HEK293 (cell line): ENCODE data around the gene ROBO1.

Source experiments
- CTCF ChIA-PET: fragments of 350-600 bp; formaldehyde crosslinking; extraction: SDS; loops from one replicate; lab custom pipeline; 2021; ENCODE audit warnings: antibody characterized with exemption; lab: Yijun Ruan, JAX
- POLR2A ChIA-PET: fragments of 300-600 bp; formaldehyde crosslinking; extraction: SDS; loops from one replicate; lab custom pipeline; 2020; ENCODE audit warnings: antibody characterized with exemption, inconsistent platforms; lab: Yijun Ruan, JAX
- H3K27ac ChIP-seq: fragments of 200-500 bp; sonication (Bioruptor generic); 2 replicates; pipeline ENCODE4 v1.5.1; 2014; ENCODE audit warnings: low read depth, low read length, control low read depth, inconsistent platforms; ENCODE audit errors: extremely low read depth
- H3K36me3 ChIP-seq, 2 experiments: fragments of 200-500 bp in 1 of 2; sonication (Bioruptor generic) in 1 of 2; 1 replicate in 1 of 2; 2 replicates in 1 of 2; pipeline ENCODE4 v1.5.1; 2014 to 2017; ENCODE audit warnings: inconsistent platforms in 2 of 2, low read length in 2 of 2; ENCODE audit not compliant: control insufficient read depth in 2 of 2, insufficient read depth in 1 of 2
- H3K4me1 ChIP-seq: fragments of 200-500 bp; sonication (Bioruptor generic); 2 replicates; pipeline ENCODE4 v1.5.1; 2014; ENCODE audit warnings: mild to moderate bottlenecking, low read length, inconsistent platforms; ENCODE audit not compliant: control insufficient read depth, insufficient read depth
- H3K4me3 ChIP-seq: 2 replicates; pipeline ENCODE4 v1.5.1; 2011; ENCODE audit warnings: low read depth, mild to moderate bottlenecking, control low read depth, low read length, moderate library complexity
- H3K9me3 ChIP-seq: fragments of 200-500 bp; sonication (Bioruptor generic); 2 replicates; pipeline ENCODE4 v1.5.1; 2014; ENCODE audit warnings: low read depth, low read length, inconsistent platforms; ENCODE audit not compliant: control insufficient read depth, insufficient read depth
- GLI2 ChIP-seq: fragments of 450-650 bp; formaldehyde crosslinking; IDR thresholded peaks from 2 replicates; pipeline ENCODE4; 2017; ENCODE audit warnings: missing biosample characterization, missing genetic modification characterization, low read depth, borderline replicate concordance
- HOXC10 ChIP-seq: sonication (generic); formaldehyde crosslinking; IDR thresholded peaks from 2 replicates; pipeline ENCODE4 v1.8.1; 2023; ENCODE audit warnings: mild to moderate bottlenecking, missing genetic modification reagents
- OVOL3 ChIP-seq: fragments of 450-650 bp; formaldehyde crosslinking; IDR thresholded peaks from 2 replicates; pipeline ENCODE4 v1.5.1; 2016; ENCODE audit warnings: missing biosample characterization, missing genetic modification characterization
- SP7 ChIP-seq: fragments of 450-650 bp; formaldehyde crosslinking; IDR thresholded peaks from 2 replicates; pipeline ENCODE4 v1.5.1; 2016; ENCODE audit warnings: missing biosample characterization, missing genetic modification characterization
- ZBTB17 ChIP-seq: fragments of 450-650 bp; formaldehyde crosslinking; IDR thresholded peaks from 2 replicates; pipeline ENCODE4 v1.5.1; 2016; ENCODE audit warnings: missing biosample characterization, missing genetic modification characterization
- ZBTB7A ChIP-seq: fragments of 450-650 bp; formaldehyde crosslinking; IDR thresholded peaks from 2 replicates; pipeline ENCODE4 v1.5.1; 2016; ENCODE audit warnings: low read depth, missing biosample characterization, missing genetic modification characterization
- ZFP69B ChIP-seq: fragments of 450-650 bp; formaldehyde crosslinking; IDR thresholded peaks from 2 replicates; pipeline ENCODE4 v1.5.1; 2016; ENCODE audit warnings: missing biosample characterization, missing genetic modification characterization
- ZNF114 ChIP-seq: fragments of 450-650 bp; formaldehyde crosslinking; IDR thresholded peaks from 2 replicates; pipeline ENCODE4 v1.5.0; 2017; ENCODE audit warnings: missing biosample characterization, missing genetic modification characterization
- ZNF121 ChIP-seq: fragments of 450-650 bp; formaldehyde crosslinking; IDR thresholded peaks from 2 replicates; pipeline ENCODE4 v1.5.1; 2016; ENCODE audit warnings: missing biosample characterization, missing genetic modification characterization
- ZNF175 ChIP-seq: fragments of 450-650 bp; formaldehyde crosslinking; IDR thresholded peaks from 2 replicates; pipeline ENCODE4 v1.5.1; 2016; ENCODE audit warnings: missing biosample characterization, missing genetic modification characterization
- ZNF211 ChIP-seq: fragments of 450-650 bp; formaldehyde crosslinking; IDR thresholded peaks from 2 replicates; pipeline ENCODE4 v1.5.1; 2016; ENCODE audit warnings: low read depth, missing biosample characterization, missing genetic modification characterization
- ZNF37A ChIP-seq: fragments of 450-650 bp; IDR thresholded peaks from 2 replicates; pipeline ENCODE4 v1.5.1; 2018; ENCODE audit warnings: missing biosample characterization, missing genetic modification characterization
- ZNF391 ChIP-seq: fragments of 450-650 bp; formaldehyde crosslinking; IDR thresholded peaks from 2 replicates; pipeline ENCODE4 v1.5.1; 2016; ENCODE audit warnings: low read depth, missing biosample characterization, missing genetic modification characterization, borderline replicate concordance
- ZNF404 ChIP-seq: fragments of 450-650 bp; formaldehyde crosslinking; IDR thresholded peaks from 2 replicates; pipeline ENCODE4 v1.5.1; 2017; ENCODE audit warnings: missing biosample characterization, missing genetic modification characterization
- ZNF416 ChIP-seq: fragments of 450-650 bp; formaldehyde crosslinking; IDR thresholded peaks from 2 replicates; pipeline ENCODE4 v1.5.1; 2016; ENCODE audit warnings: missing biosample characterization, missing genetic modification characterization
- ZNF558 ChIP-seq: fragments of 450-650 bp; formaldehyde crosslinking; IDR thresholded peaks from 2 replicates; pipeline ENCODE4 v1.5.1; 2016; ENCODE audit warnings: missing biosample characterization, missing genetic modification characterization
- ZNF561 ChIP-seq: fragments of 450-650 bp; IDR thresholded peaks from 2 replicates; pipeline ENCODE4 v1.5.1; 2018; ENCODE audit warnings: missing biosample characterization, missing genetic modification characterization, borderline replicate concordance
- ZNF664 ChIP-seq: fragments of 450-650 bp; formaldehyde crosslinking; IDR thresholded peaks from 2 replicates; pipeline ENCODE4 v1.5.1; 2016; ENCODE audit warnings: missing biosample characterization, missing genetic modification characterization
- ZNF792 ChIP-seq: fragments of 450-650 bp; formaldehyde crosslinking; IDR thresholded peaks from 2 replicates; pipeline ENCODE4 v1.5.1; 2016; ENCODE audit warnings: missing biosample characterization, missing genetic modification characterization
- ZNF830 ChIP-seq: fragments of 450-650 bp; IDR thresholded peaks from 2 replicates; pipeline ENCODE4 v1.5.0; 2018; ENCODE audit warnings: missing biosample characterization, missing genetic modification characterization, low read depth, mild to moderate bottlenecking, moderate library complexity
- ZNF843 ChIP-seq: fragments of 450-650 bp; formaldehyde crosslinking; IDR thresholded peaks from 2 replicates; pipeline ENCODE4 v1.5.1; 2016; ENCODE audit warnings: missing biosample characterization, missing genetic modification characterization
- TF ChIP-seq, protein P1 (sequence below): fragments of 450-650 bp; formaldehyde crosslinking; IDR thresholded peaks from 2 replicates; pipeline ENCODE4 v1.5.1; 2016; ENCODE audit warnings: missing biosample characterization, missing genetic modification characterization
- TF ChIP-seq, protein P2 (sequence below): fragments of 450-650 bp; formaldehyde crosslinking; IDR thresholded peaks from 2 replicates; pipeline ENCODE4 v1.5.1; 2016; ENCODE audit warnings: missing biosample characterization, missing genetic modification characterization
- TF ChIP-seq, protein P3 (sequence below): fragments of 450-650 bp; formaldehyde crosslinking; IDR thresholded peaks from 2 replicates; pipeline ENCODE4 v1.5.1; 2017; ENCODE audit warnings: missing biosample characterization, missing genetic modification characterization
- TF ChIP-seq, protein P4 (sequence below): fragments of 450-650 bp; formaldehyde crosslinking; conservative IDR thresholded peaks from 2 replicates; pipeline ENCODE4 v1.5.1; 2016; ENCODE audit warnings: low read depth, missing biosample characterization, missing genetic modification characterization
- TF ChIP-seq, protein P5 (sequence below): IDR thresholded peaks from 2 replicates; pipeline ENCODE4 v1.6.1; 2011; ENCODE audit warnings: mild to moderate bottlenecking, low read depth, low read length, borderline replicate concordance

The ROBO1 gene

DNA sequence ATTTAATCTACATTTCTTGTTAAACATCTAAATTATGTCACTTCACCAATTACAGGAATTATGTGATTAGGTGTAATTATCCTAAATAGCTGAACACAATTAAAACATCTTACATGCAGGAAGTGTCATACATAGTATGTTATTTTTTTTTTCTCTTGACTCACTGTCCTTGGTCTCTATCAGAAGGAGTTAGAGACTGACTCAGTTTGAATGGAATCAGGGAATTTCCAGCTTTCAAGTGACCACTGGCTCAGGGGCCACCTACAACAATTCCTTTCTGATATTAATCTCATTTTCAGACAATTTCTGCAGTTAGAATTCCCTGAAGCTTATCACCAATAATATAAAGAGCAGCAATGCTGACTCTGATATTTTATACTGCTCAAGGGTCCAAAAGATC lies 400.7 kb downstream of the ROBO1 start:
- no peaks in the 10 kb centered on the region for H3K4me1 ChIP-seq
- no peaks in the 10 kb centered on the region for H3K9me3 ChIP-seq
- no peaks in the 10 kb centered on the region for H3K36me3 ChIP-seq
- H3K4me3 ChIP-seq, result no peak overlapping the region
- ChIA-PET CTCF (no interaction called here), POLR2A (no interaction called here)
- H3K27ac ChIP-seq, result no peak overlapping the region
- no peak for TF ChIP-seq ZNF792 (tag by site-specific recombination)
- TF ChIP-seq ZNF391 (tag by site-specific recombination), result no peak
- TF ChIP-seq ZNF175 (tag by site-specific recombination), result no peak
- TF ChIP-seq ZNF37A (tag by site-specific recombination), result no peak
- no peak for TF ChIP-seq OVOL3 (tag by site-specific recombination)
- TF ChIP-seq ZNF416, result no peak
- TF ChIP-seq ZBTB17, result no peak
- TF ChIP-seq, protein P1, sequence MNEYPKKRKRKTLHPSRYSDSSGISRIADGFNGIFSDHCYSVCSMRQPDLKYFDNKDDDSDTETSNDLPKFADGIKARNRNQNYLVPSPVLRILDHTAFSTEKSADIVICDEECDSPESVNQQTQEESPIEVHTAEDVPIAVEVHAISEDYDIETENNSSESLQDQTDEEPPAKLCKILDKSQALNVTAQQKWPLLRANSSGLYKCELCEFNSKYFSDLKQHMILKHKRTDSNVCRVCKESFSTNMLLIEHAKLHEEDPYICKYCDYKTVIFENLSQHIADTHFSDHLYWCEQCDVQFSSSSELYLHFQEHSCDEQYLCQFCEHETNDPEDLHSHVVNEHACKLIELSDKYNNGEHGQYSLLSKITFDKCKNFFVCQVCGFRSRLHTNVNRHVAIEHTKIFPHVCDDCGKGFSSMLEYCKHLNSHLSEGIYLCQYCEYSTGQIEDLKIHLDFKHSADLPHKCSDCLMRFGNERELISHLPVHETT, result no peak
- TF ChIP-seq ZNF121 (tag by site-specific recombination), result no peak
- no peak for TF ChIP-seq ZNF404 (tag by site-specific recombination)
- TF ChIP-seq ZNF664 (tag by site-specific recombination), result no peak
- TF ChIP-seq, protein P2, sequence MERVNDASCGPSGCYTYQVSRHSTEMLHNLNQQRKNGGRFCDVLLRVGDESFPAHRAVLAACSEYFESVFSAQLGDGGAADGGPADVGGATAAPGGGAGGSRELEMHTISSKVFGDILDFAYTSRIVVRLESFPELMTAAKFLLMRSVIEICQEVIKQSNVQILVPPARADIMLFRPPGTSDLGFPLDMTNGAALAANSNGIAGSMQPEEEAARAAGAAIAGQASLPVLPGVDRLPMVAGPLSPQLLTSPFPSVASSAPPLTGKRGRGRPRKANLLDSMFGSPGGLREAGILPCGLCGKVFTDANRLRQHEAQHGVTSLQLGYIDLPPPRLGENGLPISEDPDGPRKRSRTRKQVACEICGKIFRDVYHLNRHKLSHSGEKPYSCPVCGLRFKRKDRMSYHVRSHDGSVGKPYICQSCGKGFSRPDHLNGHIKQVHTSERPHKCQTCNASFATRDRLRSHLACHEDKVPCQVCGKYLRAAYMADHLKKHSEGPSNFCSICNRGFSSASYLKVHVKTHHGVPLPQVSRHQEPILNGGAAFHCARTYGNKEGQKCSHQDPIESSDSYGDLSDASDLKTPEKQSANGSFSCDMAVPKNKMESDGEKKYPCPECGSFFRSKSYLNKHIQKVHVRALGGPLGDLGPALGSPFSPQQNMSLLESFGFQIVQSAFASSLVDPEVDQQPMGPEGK (tag by site-specific recombination), result no peak
- TF ChIP-seq SP7 (tag by site-specific recombination), result no peak

DNA sequence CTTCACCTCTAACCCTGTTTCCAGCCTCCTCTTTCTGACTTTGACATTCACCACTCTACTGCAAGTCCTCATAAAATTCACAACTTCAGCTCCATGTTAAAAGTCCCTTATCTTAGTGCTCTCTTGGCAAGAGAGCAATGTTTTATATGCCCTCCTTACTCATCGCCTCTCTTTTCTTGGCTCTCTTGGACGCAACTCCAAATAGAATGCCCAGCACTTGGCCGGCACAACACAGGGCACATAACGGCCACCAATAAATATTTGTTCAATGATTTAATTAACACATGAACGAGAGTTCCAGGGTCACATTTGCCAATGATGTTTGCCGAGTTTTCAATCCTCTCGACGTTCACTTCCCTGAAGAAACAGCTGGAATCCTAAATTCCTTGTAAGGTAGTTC lies 401.4 kb downstream of the ROBO1 start:
- CTCF ChIA-PET, result no interaction called here
- POLR2A ChIA-PET, result no interaction called here
- no peak overlapping the region for H3K4me3 ChIP-seq

More for the DNA sequence above, 401.4 kb downstream of the ROBO1 start:
- H3K9me3 ChIP-seq, result no peaks in the 10 kb centered on the region
- H3K27ac ChIP-seq, result no peak overlapping the region
- H3K36me3 ChIP-seq, result no peaks in the 10 kb centered on the region
- no peak for TF ChIP-seq ZNF114
- no peak for TF ChIP-seq ZBTB7A (tag by site-specific recombination)
- TF ChIP-seq ZNF843 (tag by site-specific recombination), result no peak
- TF ChIP-seq, protein P3, sequence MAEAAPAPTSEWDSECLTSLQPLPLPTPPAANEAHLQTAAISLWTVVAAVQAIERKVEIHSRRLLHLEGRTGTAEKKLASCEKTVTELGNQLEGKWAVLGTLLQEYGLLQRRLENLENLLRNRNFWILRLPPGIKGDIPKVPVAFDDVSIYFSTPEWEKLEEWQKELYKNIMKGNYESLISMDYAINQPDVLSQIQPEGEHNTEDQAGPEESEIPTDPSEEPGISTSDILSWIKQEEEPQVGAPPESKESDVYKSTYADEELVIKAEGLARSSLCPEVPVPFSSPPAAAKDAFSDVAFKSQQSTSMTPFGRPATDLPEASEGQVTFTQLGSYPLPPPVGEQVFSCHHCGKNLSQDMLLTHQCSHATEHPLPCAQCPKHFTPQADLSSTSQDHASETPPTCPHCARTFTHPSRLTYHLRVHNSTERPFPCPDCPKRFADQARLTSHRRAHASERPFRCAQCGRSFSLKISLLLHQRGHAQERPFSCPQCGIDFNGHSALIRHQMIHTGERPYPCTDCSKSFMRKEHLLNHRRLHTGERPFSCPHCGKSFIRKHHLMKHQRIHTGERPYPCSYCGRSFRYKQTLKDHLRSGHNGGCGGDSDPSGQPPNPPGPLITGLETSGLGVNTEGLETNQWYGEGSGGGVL (tag by site-specific recombination), result no peak
- no peak for TF ChIP-seq ZNF558 (tag by site-specific recombination)
- TF ChIP-seq ZFP69B, result no peak
- no peak for TF ChIP-seq HOXC10 (CRISPR knock-in tag)
- no peak for TF ChIP-seq ZNF561 (tag by site-specific recombination)
- TF ChIP-seq GLI2 (tag by site-specific recombination), result no peak
- no peak for TF ChIP-seq ZNF830 (tag by site-specific recombination)
- TF ChIP-seq ZNF211 (tag by site-specific recombination), result no peak
- TF ChIP-seq, protein P4, sequence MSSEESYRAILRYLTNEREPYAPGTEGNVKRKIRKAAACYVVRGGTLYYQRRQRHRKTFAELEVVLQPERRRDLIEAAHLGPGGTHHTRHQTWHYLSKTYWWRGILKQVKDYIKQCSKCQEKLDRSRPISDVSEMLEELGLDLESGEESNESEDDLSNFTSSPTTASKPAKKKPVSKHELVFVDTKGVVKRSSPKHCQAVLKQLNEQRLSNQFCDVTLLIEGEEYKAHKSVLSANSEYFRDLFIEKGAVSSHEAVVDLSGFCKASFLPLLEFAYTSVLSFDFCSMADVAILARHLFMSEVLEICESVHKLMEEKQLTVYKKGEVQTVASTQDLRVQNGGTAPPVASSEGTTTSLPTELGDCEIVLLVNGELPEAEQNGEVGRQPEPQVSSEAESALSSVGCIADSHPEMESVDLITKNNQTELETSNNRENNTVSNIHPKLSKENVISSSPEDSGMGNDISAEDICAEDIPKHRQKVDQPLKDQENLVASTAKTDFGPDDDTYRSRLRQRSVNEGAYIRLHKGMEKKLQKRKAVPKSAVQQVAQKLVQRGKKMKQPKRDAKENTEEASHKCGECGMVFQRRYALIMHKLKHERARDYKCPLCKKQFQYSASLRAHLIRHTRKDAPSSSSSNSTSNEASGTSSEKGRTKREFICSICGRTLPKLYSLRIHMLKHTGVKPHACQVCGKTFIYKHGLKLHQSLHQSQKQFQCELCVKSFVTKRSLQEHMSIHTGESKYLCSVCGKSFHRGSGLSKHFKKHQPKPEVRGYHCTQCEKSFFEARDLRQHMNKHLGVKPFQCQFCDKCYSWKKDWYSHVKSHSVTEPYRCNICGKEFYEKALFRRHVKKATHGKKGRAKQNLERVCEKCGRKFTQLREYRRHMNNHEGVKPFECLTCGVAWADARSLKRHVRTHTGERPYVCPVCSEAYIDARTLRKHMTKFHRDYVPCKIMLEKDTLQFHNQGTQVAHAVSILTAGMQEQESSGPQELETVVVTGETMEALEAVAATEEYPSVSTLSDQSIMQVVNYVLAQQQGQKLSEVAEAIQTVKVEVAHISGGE (tag by site-specific recombination), result no peak
- TF ChIP-seq, protein P5, sequence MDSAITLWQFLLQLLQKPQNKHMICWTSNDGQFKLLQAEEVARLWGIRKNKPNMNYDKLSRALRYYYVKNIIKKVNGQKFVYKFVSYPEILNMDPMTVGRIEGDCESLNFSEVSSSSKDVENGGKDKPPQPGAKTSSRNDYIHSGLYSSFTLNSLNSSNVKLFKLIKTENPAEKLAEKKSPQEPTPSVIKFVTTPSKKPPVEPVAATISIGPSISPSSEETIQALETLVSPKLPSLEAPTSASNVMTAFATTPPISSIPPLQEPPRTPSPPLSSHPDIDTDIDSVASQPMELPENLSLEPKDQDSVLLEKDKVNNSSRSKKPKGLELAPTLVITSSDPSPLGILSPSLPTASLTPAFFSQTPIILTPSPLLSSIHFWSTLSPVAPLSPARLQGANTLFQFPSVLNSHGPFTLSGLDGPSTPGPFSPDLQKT, result no peak
- TF ChIP-seq, all 188 proteins: peak for 0
- H3K4me1 ChIP-seq, result no peaks in the 10 kb centered on the region
